BJ (cell line): ENCODE data around the gene IER5L. TPM values are rescaled to one million over a fixed set of nuclear protein-coding genes. Genes with fewer than 3 reads are reported as not detected.

Source experiments
- CTCF ChIA-PET: fragments of 350-600 bp; formaldehyde crosslinking; extraction: SDS; loops from one replicate; lab custom pipeline; 2021; ENCODE audit warnings: antibody characterized with exemption, inconsistent platforms; lab: Yijun Ruan, JAX
- POLR2A ChIA-PET: fragments of 300-600 bp; sonication (Branson Sonifier 250); formaldehyde crosslinking; extraction: SDS; loops from one replicate; lab custom pipeline; 2021; ENCODE audit warnings: antibody characterized with exemption; lab: Charles Lee
- DNase-seq: peaks from one replicate; pipeline ENCODE4 v3.0.0-alpha.2; 2011; ENCODE audit warnings: low read depth
- H3K27me3 ChIP-seq: 2 replicates; pipeline ENCODE4 v1.6.0; 2011; ENCODE audit warnings: low read length; ENCODE audit not compliant: control insufficient read depth, insufficient read depth
- H3K36me3 ChIP-seq: 2 replicates; pipeline ENCODE4 v1.5.1; 2011; ENCODE audit warnings: low read length; ENCODE audit not compliant: control insufficient read depth, insufficient read depth
- H3K4me3 ChIP-seq: 2 replicates; pipeline ENCODE4 v1.5.1; 2011; ENCODE audit warnings: low read depth, mild to moderate bottlenecking, control low read depth, low read length
- CTCF ChIP-seq: IDR thresholded peaks from 2 replicates; pipeline ENCODE4 v1.5.1; 2011; ENCODE audit warnings: low read depth, mild to moderate bottlenecking, control low read depth, inconsistent platforms, low read length, moderate library complexity; ENCODE audit not compliant: insufficient read depth
- polyA plus RNA-seq: library from polyadenylated mRNA; depleted of rRNA; stranded (reverse); fragments of >200 nt; gene quantifications from 2 replicates; pipeline ENCODE4 v1.2.3, GENCODE V29; 2011

IER5L gene
- polyA plus RNA-seq, 1 experiment: 8.7 TPM

- H3K36me3 ChIP-seq: no peaks in the 10 kb centered on the region
- ChIA-PET POLR2A (no interaction called here), CTCF (no interaction called here)
- DNase-seq: no peak
- no peaks in the 10 kb centered on the region for H3K27me3 ChIP-seq
- H3K4me3 ChIP-seq: no peak overlapping the region
- no peak for TF ChIP-seq CTCF
These were observed 40.9 kb upstream of the IER5L start for GRCh38 chr9:129218918-129219317.

GRCh38 chr9:129218272-129218625 is 40.2 kb upstream of the IER5L start:
- H3K27me3 ChIP-seq: no peaks in the 10 kb centered on the region
- H3K4me3 ChIP-seq: no peak overlapping the region
- no peak for TF ChIP-seq CTCF
- POLR2A ChIA-PET: no interaction called here
- no peaks in the 10 kb centered on the region for H3K36me3 ChIP-seq
- CTCF ChIA-PET: no interaction called here
- no peak for DNase-seq

- H3K4me3 ChIP-seq: no peak overlapping the region
- TF ChIP-seq CTCF: no peak
- ChIA-PET CTCF (no interaction called here), POLR2A (no interaction called here)
- DNase-seq: no peak
- no peaks in the 10 kb centered on the region for H3K27me3 ChIP-seq
- no peaks in the 10 kb centered on the region for H3K36me3 ChIP-seq
These were observed 35.5 kb upstream of the IER5L start for GRCh38 chr9:129213551-129213950.

- Histone ChIP-seq H3K36me3 (no peaks in the 10 kb centered on the region), H3K27me3 (no peaks in the 10 kb centered on the region), H3K4me3 (no peak overlapping the region)
- TF ChIP-seq CTCF: no peak
- DNase-seq: no peak
- ChIA-PET CTCF (no interaction called here), POLR2A (no interaction called here)
These were observed 33.6 kb upstream of the IER5L start for GRCh38 chr9:129211686-129212085.

- Histone ChIP-seq H3K4me3 (no peak overlapping the region), H3K27me3 (no peaks in the 10 kb centered on the region), H3K36me3 (no peaks in the 10 kb centered on the region)
- CTCF ChIA-PET: no interaction called here
- POLR2A ChIA-PET: no interaction called here
- DNase-seq: no peak
- TF ChIP-seq CTCF: no peak
These were observed 32.1 kb upstream of the IER5L start for GRCh38 chr9:129210125-129210524.
